ENCODE results near the gene A4GNT. TPM values are rescaled to one million over a fixed set of nuclear protein-coding genes. Genes with fewer than 3 reads are reported as not detected.

The A4GNT gene
- total and polyA plus RNA-seq, 2 of the 8 experiments (the other 6 are each of a cell fraction or from before 2014, with no cell fraction given), result not detected

DNA sequence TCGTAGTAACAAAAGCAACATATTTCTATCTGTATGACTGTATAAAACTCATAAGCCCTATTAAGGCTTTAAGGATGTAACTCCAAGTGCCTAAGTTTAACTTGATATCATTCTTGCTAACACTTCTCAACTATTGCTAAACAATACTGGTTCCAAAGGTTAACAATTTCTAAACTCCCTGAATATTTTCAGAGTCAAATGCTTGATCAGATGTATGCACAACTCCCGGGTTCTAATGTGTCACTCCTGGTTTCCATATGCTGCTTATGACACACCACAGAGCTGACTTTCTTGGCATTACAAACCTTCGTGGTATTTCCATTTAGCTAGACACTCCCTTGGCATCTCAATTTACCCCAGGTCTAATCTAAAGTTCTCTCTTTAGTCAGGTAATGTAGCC lies 43.1 kb downstream of the A4GNT start:
- no peak overlapping the region for H2AFZ ChIP-seq (ENCODE audit: low read length)
- no peak overlapping the region for H4K5ac ChIP-seq (ENCODE audit: insufficient read length, low read depth, low read length)
- H3K56ac ChIP-seq (replicated peaks; ENCODE audit: insufficient read length, low read depth, low read length), result no peak overlapping the region
- no peaks in the 10 kb centered on the region for H4K20me1 ChIP-seq (replicated peaks in 1 of 2; ENCODE audit: control insufficient read depth in 1 of 2, insufficient read depth in 2 of 2, low read length in 2 of 2)
- no peaks in the 10 kb centered on the region for H3K79me1 ChIP-seq (ENCODE audit: low read depth, low read length)
- H2AK5ac ChIP-seq (ENCODE audit: low read depth, low read length), result no peak overlapping the region
- POLR2A ChIA-PET (ENCODE audit: partially characterized antibody), result interaction anchor here (0.7 to 1.1 kb wide), 2 partner anchors 9 to 16 kb away, joined by 3 read pairs; no protein-coding TSS in a partner anchor
- H3K9me3 ChIP-seq (ENCODE audit: insufficient read depth in 2 of 2, low read depth in 1 of 2, low read length in 1 of 2), result peaks cover 0 to 4% of the 10 kb centered on the region in 2 experiments; a peak in 1 of 4 replicates
- H3K79me2 ChIP-seq (ENCODE audit: control insufficient read depth in 1 of 2, insufficient read depth in 2 of 2, low read length in 2 of 2), result no peaks in the 10 kb centered on the region
- no peak overlapping the region for H3K4me2 ChIP-seq (ENCODE audit: insufficient read depth in 1 of 2, low read depth in 2 of 2, low read length in 2 of 2)
- peaks cover 2 to 12% (median 8%) of the 10 kb centered on the region in 4 experiments; a peak in 6 of 8 replicates for H3K36me3 ChIP-seq (ENCODE audit: control insufficient read depth in 2 of 4, insufficient read depth in 4 of 4, low read length in 3 of 4)
- no peak overlapping the region for H4K8ac ChIP-seq (ENCODE audit: extremely low read depth, insufficient read depth, low read length)
- CTCF ChIA-PET (ENCODE audit: partially characterized antibody), result interaction anchor here (1.4 to 4.6 kb wide), 6 partner anchors 8 to 37 kb away, joined by 4 to 17 read pairs (median 6); no protein-coding TSS in a partner anchor
- no peak for FAIRE-seq
- no peak overlapping the region for H3K14ac ChIP-seq (ENCODE audit: insufficient read length)
- TF ChIP-seq SP1 (IDR thresholded peaks at IDR 0.05; ENCODE audit: low read depth, low read length) (no peak), CBX5 (IDR thresholded peaks at IDR 0.05; ENCODE audit: low read depth, low read length) (no peak), JUN (IDR thresholded peaks at IDR 0.05; ENCODE audit: low read depth, low read length) (no peak), NANOG (IDR thresholded peaks at IDR 0.05; ENCODE audit: insufficient read depth, low read depth, low read length, poor library complexity, severe bottlenecking) (no peak), TBP (IDR thresholded peaks at IDR 0.05; ENCODE audit: low read depth, low read length) (no peak), SIX5 (IDR thresholded peaks at IDR 0.05; ENCODE audit: low read depth, low read length) (no peak), ZNF274 (IDR thresholded peaks at IDR 0.05; ENCODE audit: borderline replicate concordance, extremely low read depth, low read length) (no peak), SRF (IDR thresholded peaks at IDR 0.05; ENCODE audit: low read depth, low read length) (no peak), SP2 (IDR thresholded peaks at IDR 0.05; ENCODE audit: low read length) (no peak), RFX5 (IDR thresholded peaks at IDR 0.05; ENCODE audit: borderline replicate concordance, low read depth, low read length) (no peak), TCF12 (IDR thresholded peaks at IDR 0.05; ENCODE audit: low read depth, low read length) (no peak)
- TF ChIP-seq, protein P1, sequence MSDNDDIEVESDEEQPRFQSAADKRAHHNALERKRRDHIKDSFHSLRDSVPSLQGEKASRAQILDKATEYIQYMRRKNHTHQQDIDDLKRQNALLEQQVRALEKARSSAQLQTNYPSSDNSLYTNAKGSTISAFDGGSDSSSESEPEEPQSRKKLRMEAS (IDR thresholded peaks at IDR 0.05), result no peak
- DNase-seq (ENCODE audit: low read depth in 1 of 2, low spot score in 2 of 2), result no peak
- no peak overlapping the region for H3K23ac ChIP-seq (ENCODE audit: insufficient read length)
- H3K4me1 ChIP-seq (replicated peaks in 1 of 4; ENCODE audit: control insufficient read depth in 3 of 4, insufficient read depth in 4 of 4, low read length in 3 of 4), result no peaks in the 10 kb centered on the region; a peak in 1 of 7 replicates
- no peak overlapping the region for H3K4me3 ChIP-seq (ENCODE audit: extremely low read depth in 1 of 4, insufficient read depth in 2 of 4, low read depth in 3 of 4, low read length in 4 of 4)
- no peak overlapping the region for H4K91ac ChIP-seq (replicated peaks; ENCODE audit: insufficient read length, low read length)
- H2BK20ac ChIP-seq (ENCODE audit: low read length), result no peak overlapping the region
- H2BK5ac ChIP-seq (ENCODE audit: low read depth, low read length), result no peak overlapping the region
- no peak overlapping the region for H2BK12ac ChIP-seq (ENCODE audit: low read depth, low read length)
- no peak overlapping the region for H3K4ac ChIP-seq (replicated peaks; ENCODE audit: insufficient read length, low read depth, low read length)
- no peak overlapping the region for H3K27ac ChIP-seq (ENCODE audit: low read depth, low read length)
- no peak overlapping the region for H2BK120ac ChIP-seq (replicated peaks; ENCODE audit: low read depth, low read length)
- WGBS, 2 experiments (ENCODE audit: extremely low coverage in 1 of 2, insufficient coverage in 1 of 2, insufficient read length in 1 of 2, insufficient replicate concordance in 2 of 2, low coverage in 1 of 2, low lambda C conversion rate in 2 of 2, missing lambda C conversion rate in 1 of 2), result 81% methylated on average over 3 of the region's 3 CpGs; no CpG with 5 or more reads in 1 of the 2 experiments
- no peak overlapping the region for H3K9ac ChIP-seq (replicated peaks in 1 of 4; ENCODE audit: extremely low read depth in 1 of 4, low read depth in 3 of 4, low read length in 3 of 4)
- H3K27me3 ChIP-seq (replicated peaks in 1 of 4; ENCODE audit: control insufficient read depth in 3 of 4, extremely low read depth in 1 of 4, insufficient read depth in 3 of 4, low read length in 3 of 4), result no peaks in the 10 kb centered on the region
- H3K23me2 ChIP-seq (ENCODE audit: low read depth, low read length), result no peaks in the 10 kb centered on the region
- no peak overlapping the region for H3K18ac ChIP-seq (ENCODE audit: extremely low read depth, low read length)
- no peak overlapping the region for H2BK15ac ChIP-seq (ENCODE audit: low read length)

Data from H1 (cell line).